Measurements from ENCODE around the gene TSPAN18.

TSPAN18 gene

DNA sequence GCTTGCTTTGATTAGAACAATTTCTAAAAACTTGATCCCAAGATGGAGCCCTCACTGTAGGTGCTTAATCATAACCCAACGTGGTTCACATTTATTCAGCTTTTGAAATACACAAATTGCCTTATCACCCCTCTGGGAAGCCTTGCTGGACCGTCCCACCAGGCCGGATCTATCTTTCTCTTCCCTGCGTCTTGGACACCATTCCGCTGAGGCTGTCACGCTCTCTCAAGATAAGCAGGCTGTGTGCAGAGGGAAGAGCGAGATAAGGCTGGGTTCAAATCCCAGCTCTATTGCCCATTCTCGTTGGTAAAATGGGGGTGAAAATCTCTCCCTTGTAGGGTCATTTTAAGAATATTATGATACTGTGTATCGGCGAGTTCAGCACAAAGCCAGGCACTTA is 244.4 kb downstream of the TSPAN18 start:
- no peak for DNase-seq

DNA sequence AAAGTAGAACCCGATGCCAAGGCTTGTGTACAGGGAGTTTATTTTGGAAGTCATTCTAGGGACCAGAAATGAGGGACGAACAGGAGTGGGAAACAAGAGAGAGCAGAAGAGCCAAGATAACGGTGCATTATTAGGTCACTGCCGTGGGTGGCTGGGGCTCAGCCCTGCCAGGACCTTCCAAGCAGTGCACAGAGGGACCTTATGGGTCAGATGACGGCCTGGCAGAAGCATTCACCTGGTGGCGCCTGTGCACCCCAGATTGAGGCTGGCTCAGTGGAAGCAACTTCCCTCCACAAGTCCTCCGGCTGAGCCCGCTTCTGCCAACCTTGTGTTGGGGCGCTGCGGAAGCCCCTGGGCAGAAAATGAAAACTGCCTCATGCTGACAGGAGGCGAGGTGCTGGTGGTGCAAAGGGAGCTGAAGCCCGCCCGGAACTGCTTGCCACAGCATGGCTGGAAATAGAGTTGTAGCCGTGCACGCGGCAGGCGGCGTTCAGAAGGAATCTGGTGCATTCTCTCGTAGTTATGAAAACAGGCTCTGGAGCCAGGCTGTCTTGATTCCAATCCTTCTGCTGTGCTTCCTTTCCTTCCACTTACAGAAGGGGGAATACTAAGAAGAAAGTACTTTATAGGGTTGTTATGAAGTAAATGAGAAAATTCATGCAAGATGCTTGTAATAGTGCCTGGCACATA is 246.1 kb downstream of the TSPAN18 start:
- DNase-seq: no peak

- no peak for DNase-seq
Observed at GRCh38 chr11:44973632-44974401, 247.1 kb downstream of the TSPAN18 start.

- no peak for DNase-seq
Observed at GRCh38 chr11:44974402-44975000, 247.7 kb downstream of the TSPAN18 start.

DNA sequence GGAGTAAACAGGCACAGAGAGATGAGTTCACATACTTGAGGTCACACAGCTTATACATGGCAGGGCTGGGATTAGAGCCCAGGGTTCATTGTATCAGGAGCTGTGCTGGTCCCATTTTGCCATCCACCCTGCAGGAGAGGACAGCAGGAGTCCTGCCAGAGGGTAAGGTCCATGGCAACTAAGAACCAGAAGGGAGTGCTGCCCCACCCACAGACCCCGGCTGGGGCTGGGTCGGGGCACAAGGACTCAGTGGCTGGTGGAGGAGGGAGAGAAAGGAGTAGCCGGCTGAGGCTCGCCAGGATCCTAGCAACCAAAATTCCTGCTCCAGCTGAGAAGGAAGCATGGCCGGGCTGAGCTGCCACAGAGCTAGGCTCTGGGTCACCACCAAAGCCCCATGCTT is 249.8 kb downstream of the TSPAN18 start:
- no peak for DNase-seq

DNA sequence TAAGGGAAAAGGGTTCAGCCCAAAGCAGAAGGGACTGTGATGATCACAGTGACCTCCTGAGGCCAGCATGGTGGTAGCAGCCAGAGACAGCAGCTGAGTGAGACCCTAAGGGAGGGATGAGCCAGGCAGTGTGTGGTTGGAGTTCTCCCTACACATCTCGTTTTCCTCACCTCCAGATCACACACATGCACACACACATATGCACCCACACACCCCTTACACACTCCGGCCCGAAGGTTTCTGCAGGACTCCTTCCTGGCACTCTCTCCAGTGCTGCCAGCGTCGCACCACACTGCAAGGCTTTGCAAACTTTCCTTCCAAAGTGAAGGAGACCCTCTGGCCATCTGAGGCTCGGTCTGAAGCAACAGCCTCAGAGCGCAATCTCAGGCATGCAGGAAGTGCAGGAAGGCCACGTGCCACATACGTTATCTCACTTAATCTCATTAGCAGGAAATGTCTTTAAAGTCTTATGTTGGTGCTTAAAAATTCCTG is 250.8 kb downstream of the TSPAN18 start:
- no peak for DNase-seq

- DNase-seq: no peak
Observed at GRCh38 chr11:44978274-44978960, 251.7 kb downstream of the TSPAN18 start.

- peak; percentile 74 to 87 for DNase-seq
Observed at GRCh38 chr11:44978961-44979331, 252.2 kb downstream of the TSPAN18 start.

- peak in 1 of 2 experiments; percentile 60 for DNase-seq
Observed at GRCh38 chr11:44979543-44980399, 253.0 kb downstream of the TSPAN18 start.

- DNase-seq: no peak
Observed at GRCh38 chr11:44980533-44981427, 254.0 kb downstream of the TSPAN18 start.

Data from NCI-H1930 (cell line).